GM23248 (cell line): Measurements from ENCODE around the gene CCDC85C. TPM values are rescaled to one million over a fixed set of nuclear protein-coding genes. Genes with fewer than 3 reads are reported as not detected.

Experiments used
- DNase-seq: peaks from one replicate; pipeline ENCODE4 v3.0.0-alpha.2; 2015
- H2AFZ ChIP-seq: fragments of 200-600 bp; sonication (generic); 2 replicates; pipeline ENCODE4 v1.6.1; 2016; ENCODE audit warnings: antibody characterized with exemption
- H3F3A ChIP-seq: fragments of 200-600 bp; sonication (generic); 2 replicates; pipeline ENCODE4 v1.6.1; 2016; ENCODE audit warnings: mild to moderate bottlenecking, antibody characterized with exemption, mixed run types; ENCODE audit not compliant: insufficient read depth
- H3K27ac ChIP-seq: fragments of 200-600 bp; sonication (generic); 2 replicates; pipeline ENCODE4 v1.5.1; 2016; ENCODE audit warnings: mild to moderate bottlenecking
- H3K27me3 ChIP-seq: fragments of 200-600 bp; sonication (generic); replicated peaks from 2 replicates; pipeline ENCODE4 v1.6.1; 2016; ENCODE audit warnings: mild to moderate bottlenecking; ENCODE audit not compliant: insufficient read depth
- H3K36me3 ChIP-seq: fragments of 200-600 bp; sonication (generic); 2 replicates; pipeline ENCODE4 v1.6.1; 2016; ENCODE audit warnings: low read depth, mild to moderate bottlenecking
- H3K4me1 ChIP-seq: fragments of 200-600 bp; sonication (generic); 2 replicates; pipeline ENCODE4 v1.6.1; 2016; ENCODE audit warnings: mild to moderate bottlenecking; ENCODE audit not compliant: insufficient read depth
- H3K4me2 ChIP-seq: fragments of 200-600 bp; sonication (generic); one replicate; pipeline ENCODE4 v1.6.1; 2016; ENCODE audit warnings: mild to moderate bottlenecking; ENCODE audit not compliant: unreplicated experiment
- H3K4me3 ChIP-seq: fragments of 200-600 bp; sonication (generic); 2 replicates; pipeline ENCODE4 v1.5.1; 2016; ENCODE audit warnings: mild to moderate bottlenecking
- H3K79me2 ChIP-seq: fragments of 200-600 bp; sonication (generic); 2 replicates; pipeline ENCODE4 v1.6.1; 2016; ENCODE audit warnings: mild to moderate bottlenecking; ENCODE audit not compliant: insufficient read depth
- H3K9ac ChIP-seq: fragments of 200-600 bp; sonication (generic); 2 replicates; pipeline ENCODE4 v1.6.1; 2016; ENCODE audit warnings: mild to moderate bottlenecking
- H3K9me2 ChIP-seq: fragments of 200-600 bp; sonication (generic); 2 replicates; pipeline ENCODE4 v1.6.1; 2016; ENCODE audit warnings: mixed run types, mild to moderate bottlenecking, moderate library complexity; ENCODE audit not compliant: insufficient read depth
- H3K9me3 ChIP-seq: fragments of 200-600 bp; sonication (generic); one replicate; pipeline ENCODE4 v1.6.1; 2017; ENCODE audit warnings: low read depth
- H4K20me1 ChIP-seq: fragments of 200-600 bp; sonication (generic); 2 replicates; pipeline ENCODE4 v1.6.0; 2016; ENCODE audit not compliant: insufficient read depth
- EZH2 ChIP-seq: fragments of 200-600 bp; sonication (generic); IDR thresholded peaks from 2 replicates; pipeline ENCODE4 v1.6.1; 2018; ENCODE audit warnings: antibody characterized with exemption, mild to moderate bottlenecking; ENCODE audit not compliant: insufficient read depth, poor library complexity, severe bottlenecking
- EZH2phosphoT487 ChIP-seq: fragments of 200-600 bp; sonication (generic); IDR thresholded peaks from 2 replicates; pipeline ENCODE4 v1.6.1; 2018; ENCODE audit warnings: antibody characterized with exemption, moderate library complexity, mild to moderate bottlenecking, low read depth; ENCODE audit not compliant: insufficient read depth
- WGBS, 2 experiments: methylation state at CpG; one replicate each; pipeline ENCODE4 v1.1.6; 2015 to 2017; ENCODE audit warnings: low lambda C conversion rate in 2 of 2, low coverage in 1 of 2; ENCODE audit errors: missing lambda C conversion rate in 2 of 2; 5-methylcytosine and 5-hydroxymethylcytosine counted together
- in situ Hi-C: fragments of 300-500 bp; cut with MboI; formaldehyde crosslinking; loops from 2 replicates; pipeline ENCODE4 v1.15.0; 2020
- polyA plus RNA-seq: library from polyadenylated mRNA; unstranded; fragments of >200 nt; fragmentation: Nextera tagmentation; extraction: Ambion mirVana; gene quantifications from 2 replicates; pipeline ENCODE4 v1.2.1, GENCODE V29; 2016
- total RNA-seq: library from RNA; depleted of rRNA; stranded (reverse); fragments of >200 nt; shearing (Covaris generic); gene quantifications from 2 replicates; pipeline ENCODE4 v1.2.3, GENCODE V29; 2014

The CCDC85C gene
- total and polyA plus RNA-seq, 2 experiments from 2014 or later: 0.68 to 11.0 TPM

GRCh38 chr14:99561864-99562263 lies 42.1 kb downstream of the CCDC85C start:
- TF ChIP-seq EZH2 (no peak), EZH2phosphoT487 (no peak)
- H3K9me2 ChIP-seq: no peaks in the 10 kb centered on the region
- H2AFZ ChIP-seq: no peak overlapping the region
- H3K4me2 ChIP-seq: no peak overlapping the region
- H4K20me1 ChIP-seq: no peaks in the 10 kb centered on the region
- DNase-seq: no peak
- H3K4me3 ChIP-seq: no peak overlapping the region
- no peaks in the 10 kb centered on the region for H3K9me3 ChIP-seq
- H3K4me1 ChIP-seq: no peaks in the 10 kb centered on the region
- H3K27me3 ChIP-seq: no peaks in the 10 kb centered on the region
- no peaks in the 10 kb centered on the region for H3K79me2 ChIP-seq
- H3K36me3 ChIP-seq: no peaks in the 10 kb centered on the region
- H3K27ac ChIP-seq: no peak overlapping the region
- no peaks in the 10 kb centered on the region for H3F3A ChIP-seq
- H3K9ac ChIP-seq: no peak overlapping the region
- in situ Hi-C loops: no loop called here
- WGBS, 2 experiments: 76 to 86% methylated on average over 9 to 10 of the region's 10 CpGs

- H3F3A ChIP-seq: no peaks in the 10 kb centered on the region
- TF ChIP-seq EZH2phosphoT487 (no peak), EZH2 (no peak)
- H3K79me2 ChIP-seq: no peaks in the 10 kb centered on the region
- H3K4me1 ChIP-seq: no peaks in the 10 kb centered on the region
- DNase-seq: no peak
- H3K36me3 ChIP-seq: no peaks in the 10 kb centered on the region
- no peak overlapping the region for H3K9ac ChIP-seq
- no peaks in the 10 kb centered on the region for H3K9me2 ChIP-seq
- whole genome bisulfite sequencing, 2 experiments: 68 to 71% methylated on average over 15 of the region's 15 CpGs
- H3K4me2 ChIP-seq: no peak overlapping the region
- H3K9me3 ChIP-seq: no peaks in the 10 kb centered on the region
- no peaks in the 10 kb centered on the region for H4K20me1 ChIP-seq
- no peaks in the 10 kb centered on the region for H3K27me3 ChIP-seq
- H3K4me3 ChIP-seq: no peak overlapping the region
- H3K27ac ChIP-seq: no peak overlapping the region
- H2AFZ ChIP-seq: no peak overlapping the region
- in situ Hi-C loops: no loop called here
Observed at GRCh38 chr14:99560922-99561683, 42.9 kb downstream of the CCDC85C start.

- Histone ChIP-seq H3K9ac (no peak overlapping the region), H3K27ac (no peak overlapping the region), H2AFZ (no peak overlapping the region), H4K20me1 (no peaks in the 10 kb centered on the region), H3K4me1 (no peaks in the 10 kb centered on the region), H3K9me2 (no peaks in the 10 kb centered on the region), H3K4me3 (no peak overlapping the region), H3K79me2 (no peaks in the 10 kb centered on the region), H3K36me3 (no peaks in the 10 kb centered on the region), H3K27me3 (no peaks in the 10 kb centered on the region), H3F3A (no peaks in the 10 kb centered on the region), H3K4me2 (no peak overlapping the region), H3K9me3 (no peaks in the 10 kb centered on the region)
- 90 to 92% methylated on average over 13 of the region's 13 CpGs for WGBS, 2 experiments
- in situ Hi-C loops: no loop called here
- TF ChIP-seq EZH2 (no peak), EZH2phosphoT487 (no peak)
- no peak for DNase-seq
Observed at GRCh38 chr14:99560403-99560802, 43.6 kb downstream of the CCDC85C start.

GRCh38 chr14:99559286-99559990 lies 44.6 kb downstream of the CCDC85C start:
- Histone ChIP-seq H3K79me2 (no peaks in the 10 kb centered on the region), H3K36me3 (no peaks in the 10 kb centered on the region), H3F3A (no peaks in the 10 kb centered on the region), H3K4me1 (no peaks in the 10 kb centered on the region), H3K4me2 (no peak overlapping the region), H3K4me3 (no peak overlapping the region), H3K27me3 (no peaks in the 10 kb centered on the region), H2AFZ (no peak overlapping the region), H3K9me2 (no peaks in the 10 kb centered on the region), H3K9me3 (no peaks in the 10 kb centered on the region), H3K27ac (no peak overlapping the region), H4K20me1 (no peaks in the 10 kb centered on the region), H3K9ac (no peak overlapping the region)
- TF ChIP-seq EZH2phosphoT487: no peak
- no peak for TF ChIP-seq EZH2
- in situ Hi-C loops: no loop called here
- DNase-seq: no peak
- WGBS, 2 experiments: 68 to 76% methylated on average over 16 of the region's 16 CpGs
